Gastrocnemius medialis (tissue), 4 donors: ENCODE measurements around the gene KCNF1. TPM values are rescaled to one million over a fixed set of nuclear protein-coding genes. Genes with fewer than 3 reads are reported as not detected.

Source experiments
- ATAC-seq, 2 donors: fragments of 150-250 bp; one replicate each; pipeline ENCODE4 v1.9.1; 2016
- DNase-seq, 2 donors: peaks; one replicate each; pipeline ENCODE4 v3.0.0-alpha.2; 2019
- H3K27ac ChIP-seq, 4 donors: fragments of 200-600 bp; sonication (generic); 1 replicate in 1 of 4; 2 replicates in 3 of 4; pipeline ENCODE4 v1.5.1; 2016 to 2018; ENCODE audit warnings: mild to moderate bottlenecking in 2 of 4, moderate library complexity in 1 of 4
- H3K27me3 ChIP-seq, 3 donors: fragments of 200-600 bp; sonication (generic) in 2 of 3; 1 replicate in 1 of 3; 2 replicates in 2 of 3; pipeline versions ENCODE4 v1.5.1 to v1.6.0; 2016 to 2019; ENCODE audit warnings: mild to moderate bottlenecking in 1 of 3, moderate library complexity in 1 of 3
- H3K36me3 ChIP-seq, 2 donors: fragments of 200-600 bp; sonication (generic) in 1 of 2; one replicate each; pipeline ENCODE4 v1.5.1; 2017 to 2018
- H3K4me1 ChIP-seq, 2 donors: fragments of 200-600 bp; sonication (generic) in 1 of 2; one replicate each; pipeline ENCODE4 v1.5.1; 2016 to 2017; ENCODE audit warnings: mild to moderate bottlenecking in 2 of 2
- H3K4me3 ChIP-seq, 4 donors: fragments of 200-600 bp; sonication (generic) in 3 of 4; 1 replicate in 1 of 4; 2 replicates in 3 of 4; pipeline ENCODE4 v1.5.1; 2016 to 2019; ENCODE audit warnings: mild to moderate bottlenecking in 2 of 4
- H3K9me3 ChIP-seq, 3 donors: fragments of 200-600 bp; sonication (generic) in 2 of 3; 1 replicate in 1 of 3; 2 replicates in 2 of 3; pipeline ENCODE4 v1.5.1; 2016 to 2019
- POLR2A ChIP-seq, 2 donors: fragments of 450-650 bp; IDR thresholded peaks; one replicate each; pipeline ENCODE4 v1.6.1; 2017; ENCODE audit warnings: antibody characterized with exemption in 2 of 2, mild to moderate bottlenecking in 2 of 2, moderate library complexity in 2 of 2
- in situ Hi-C, 4 donors: fragments of 200-750 bp; cut with MboI; loops; one replicate each; pipeline versions ENCODE4 v1.15.0 to v1.8.0; 2017; ENCODE audit warnings: low sequenced_read_pairs in 4 of 4
- intact Hi-C: fragments of 100-400 bp; cut with DNase I; formaldehyde crosslinking; loops from one replicate; pipeline ENCODE4 v1.15.1; 2023; ENCODE audit warnings: low total_unique reads
- total RNA-seq, 4 donors: library from RNA; depleted of rRNA; stranded (reverse); fragments of >200 nt; gene quantifications; one replicate each; pipeline versions ENCODE4 v1.1.0 to v1.2.3, GENCODE V29; 2016
- TF ChIP-seq, protein P1 (sequence below), 5 experiments: fragments of 450-650 bp in 3 of 5; fragments of 200-600 bp in 2 of 5; sonication (generic) in 2 of 5; IDR thresholded peaks in 4 of 5; conservative IDR thresholded peaks in 1 of 5; 1 replicate in 4 of 5; 2 replicates in 1 of 5; pipeline ENCODE4 v1.5.1; 2016 to 2019; ENCODE audit warnings: antibody characterized with exemption in 5 of 5, mild to moderate bottlenecking in 3 of 5, moderate library complexity in 3 of 5

KCNF1 gene
- total RNA-seq, 4 donors from 2014 or later = not detected

- Histone ChIP-seq H3K4me3 (no peak overlapping the region), H3K27me3 (peaks cover 24 to 29% (median 26%) of the 10 kb centered on the region in 3 donors), H3K27ac (no peak overlapping the region), H3K4me1 (no peaks in the 10 kb centered on the region), H3K36me3 (no peaks in the 10 kb centered on the region), H3K9me3 (no peaks in the 10 kb centered on the region)
- no peak for DNase-seq
- no peak for ATAC-seq
- in situ Hi-C loops = no loop called here
- intact Hi-C loops = loop anchor here (5.0 kb wide), 1 partner anchor 76 kb away; no protein-coding TSS in a partner anchor
- no peak for TF ChIP-seq POLR2A (IDR thresholded peaks at IDR 0.05)
These were observed 1.2 kb downstream of the KCNF1 start for GRCh38 chr2:10912796-10913455.

DNA sequence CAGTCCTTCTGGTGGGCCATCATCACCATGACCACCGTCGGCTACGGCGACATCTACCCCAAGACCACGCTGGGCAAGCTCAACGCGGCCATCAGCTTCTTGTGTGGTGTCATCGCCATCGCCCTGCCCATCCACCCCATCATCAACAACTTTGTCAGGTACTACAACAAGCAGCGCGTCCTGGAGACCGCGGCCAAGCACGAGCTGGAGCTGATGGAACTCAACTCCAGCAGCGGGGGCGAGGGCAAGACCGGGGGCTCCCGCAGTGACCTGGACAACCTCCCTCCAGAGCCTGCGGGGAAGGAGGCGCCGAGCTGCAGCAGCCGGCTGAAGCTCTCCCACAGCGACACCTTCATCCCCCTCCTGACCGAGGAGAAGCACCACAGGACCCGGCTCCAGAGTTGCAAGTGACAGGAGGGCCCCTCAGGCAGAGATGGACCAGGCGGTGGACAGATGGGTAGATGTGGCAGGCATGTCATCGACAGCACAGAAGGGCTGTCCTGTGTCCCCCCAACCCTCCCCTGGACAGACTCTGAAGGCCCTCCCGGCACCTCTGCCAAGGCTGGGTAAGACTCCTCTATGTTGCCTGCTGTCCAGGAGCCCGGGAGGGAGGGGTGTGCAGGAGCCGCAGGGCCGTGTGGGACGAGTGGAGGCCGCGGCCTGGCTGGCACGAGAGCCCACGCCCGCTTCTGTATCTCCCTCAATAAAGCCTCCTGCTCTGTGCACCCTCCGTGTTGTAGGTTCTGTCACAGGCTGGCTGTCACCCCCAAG, 2.0 kb downstream of the KCNF1 start:
- DNase-seq (no peak), ATAC-seq (no peak)
- Histone ChIP-seq H3K27me3 (peaks cover 24 to 29% (median 26%) of the 10 kb centered on the region in 3 donors), H3K27ac (no peak overlapping the region), H3K4me1 (no peaks in the 10 kb centered on the region), H3K9me3 (no peaks in the 10 kb centered on the region), H3K4me3 (no peak overlapping the region), H3K36me3 (no peaks in the 10 kb centered on the region)
- intact Hi-C loops (loop anchor here (5.0 kb wide), 1 partner anchor 76 kb away; no protein-coding TSS in a partner anchor), in situ Hi-C loops (no loop called here)
- no peak for TF ChIP-seq POLR2A (IDR thresholded peaks at IDR 0.05)
- TF ChIP-seq, protein P1, sequence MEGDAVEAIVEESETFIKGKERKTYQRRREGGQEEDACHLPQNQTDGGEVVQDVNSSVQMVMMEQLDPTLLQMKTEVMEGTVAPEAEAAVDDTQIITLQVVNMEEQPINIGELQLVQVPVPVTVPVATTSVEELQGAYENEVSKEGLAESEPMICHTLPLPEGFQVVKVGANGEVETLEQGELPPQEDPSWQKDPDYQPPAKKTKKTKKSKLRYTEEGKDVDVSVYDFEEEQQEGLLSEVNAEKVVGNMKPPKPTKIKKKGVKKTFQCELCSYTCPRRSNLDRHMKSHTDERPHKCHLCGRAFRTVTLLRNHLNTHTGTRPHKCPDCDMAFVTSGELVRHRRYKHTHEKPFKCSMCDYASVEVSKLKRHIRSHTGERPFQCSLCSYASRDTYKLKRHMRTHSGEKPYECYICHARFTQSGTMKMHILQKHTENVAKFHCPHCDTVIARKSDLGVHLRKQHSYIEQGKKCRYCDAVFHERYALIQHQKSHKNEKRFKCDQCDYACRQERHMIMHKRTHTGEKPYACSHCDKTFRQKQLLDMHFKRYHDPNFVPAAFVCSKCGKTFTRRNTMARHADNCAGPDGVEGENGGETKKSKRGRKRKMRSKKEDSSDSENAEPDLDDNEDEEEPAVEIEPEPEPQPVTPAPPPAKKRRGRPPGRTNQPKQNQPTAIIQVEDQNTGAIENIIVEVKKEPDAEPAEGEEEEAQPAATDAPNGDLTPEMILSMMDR (IDR thresholded peaks at IDR 0.05 in 4 of 5, conservative IDR thresholded peaks at IDR 0.05 in 1 of 5) = no peak

DNA sequence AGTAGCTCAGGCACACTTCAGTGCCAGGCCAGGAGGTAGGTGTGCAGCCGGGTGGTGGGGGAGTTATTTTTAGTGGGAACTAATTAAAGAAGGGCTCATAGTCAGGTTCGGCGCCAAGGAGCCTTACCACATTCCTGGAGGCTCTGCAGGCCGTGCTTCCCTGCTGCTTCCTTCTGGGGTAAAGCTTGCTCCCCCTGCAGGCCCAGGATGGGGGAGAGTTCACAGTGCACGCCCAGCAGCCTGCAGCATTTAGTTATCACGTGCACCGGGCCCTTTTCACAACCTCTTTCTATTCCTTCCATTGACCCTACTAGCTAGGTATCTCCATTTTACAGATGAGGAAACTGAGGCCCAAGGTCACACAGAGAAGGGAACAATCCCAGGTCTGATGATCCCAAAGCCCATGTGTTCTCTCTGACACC, 2.5 kb downstream of the KCNF1 start:
- Histone ChIP-seq H3K36me3 (no peaks in the 10 kb centered on the region), H3K27ac (no peak overlapping the region), H3K27me3 (peaks cover 24 to 29% (median 26%) of the 10 kb centered on the region in 3 donors), H3K9me3 (no peaks in the 10 kb centered on the region), H3K4me1 (no peaks in the 10 kb centered on the region), H3K4me3 (no peak overlapping the region)
- intact Hi-C loops = loop anchor here (5.0 kb wide), 1 partner anchor 77 kb away; no protein-coding TSS in a partner anchor
- TF ChIP-seq, protein P1 (IDR thresholded peaks at IDR 0.05 in 4 of 5, conservative IDR thresholded peaks at IDR 0.05 in 1 of 5) = no peak
- DNase-seq = no peak
- ATAC-seq = no peak
- in situ Hi-C loops = no loop called here

GRCh38 chr2:10915236-10915635, 3.5 kb downstream of the KCNF1 start:
- no peaks in the 10 kb centered on the region for H3K36me3 ChIP-seq
- no peaks in the 10 kb centered on the region for H3K4me1 ChIP-seq
- peaks cover 24 to 29% (median 24%) of the 10 kb centered on the region in 3 donors for H3K27me3 ChIP-seq
- in situ Hi-C loops = no loop called here
- ATAC-seq (no peak), DNase-seq (no peak)
- no peak overlapping the region for H3K4me3 ChIP-seq
- no peaks in the 10 kb centered on the region for H3K9me3 ChIP-seq
- TF ChIP-seq, protein P1 (IDR thresholded peaks at IDR 0.05 in 4 of 5, conservative IDR thresholded peaks at IDR 0.05 in 1 of 5) = no peak
- intact Hi-C loops = no loop called here
- H3K27ac ChIP-seq = no peak overlapping the region

GRCh38 chr2:10915731-10916276, 4.1 kb downstream of the KCNF1 start:
- intact Hi-C loops = no loop called here
- peaks cover 19 to 26% (median 22%) of the 10 kb centered on the region in 3 donors for H3K27me3 ChIP-seq
- no peaks in the 10 kb centered on the region for H3K36me3 ChIP-seq
- no peak overlapping the region for H3K27ac ChIP-seq
- TF ChIP-seq POLR2A (IDR thresholded peaks at IDR 0.05) = no peak
- TF ChIP-seq, protein P1 (IDR thresholded peaks at IDR 0.05 in 4 of 5, conservative IDR thresholded peaks at IDR 0.05 in 1 of 5) = no peak
- DNase-seq (no peak), ATAC-seq (no peak)
- no peaks in the 10 kb centered on the region for H3K4me1 ChIP-seq
- H3K9me3 ChIP-seq = no peaks in the 10 kb centered on the region
- H3K4me3 ChIP-seq = no peak overlapping the region
- in situ Hi-C loops = no loop called here
